ENCODE data around the gene VGLL4. TPM values are rescaled to one million over a fixed set of nuclear protein-coding genes. Genes with fewer than 3 reads are reported as not detected.
A peak's percentile ranks its signal among the peaks of the same experiment; 100 is the strongest.

VGLL4 gene
- total and polyA plus RNA-seq, 5 donors from 2014 or later = 8.5 to 16.3 (median 14.0) TPM

GRCh38 chr3:11640009-11640673 lies 3.6 kb downstream of the VGLL4 start:
- DNase-seq = no peak
- no peak for ATAC-seq (ENCODE audit: low read depth in 2 of 2)
- Mint-ChIP-seq H3K27me3 (peaks cover 9% of the 10 kb centered on the region), H3K4me3 (peak overlapping the region; percentile 32 to 78 (median 72)), H3K36me3 (no peaks in the 10 kb centered on the region), H3K4me1 (peaks cover 24 to 79% (median 54%) of the 10 kb centered on the region in 4 donors), H3K9me3 (no peaks in the 10 kb centered on the region), H3K27ac (peak overlapping the region; percentile 21 to 52 (median 32))
- H3K36me3 ChIP-seq (ENCODE audit: control insufficient read depth, insufficient read depth, low read length) = no peaks in the 10 kb centered on the region
- H3K27ac ChIP-seq (ENCODE audit: insufficient read depth, low read length, poor library complexity, severe bottlenecking) = no peak overlapping the region
- H3K4me1 ChIP-seq (ENCODE audit: control insufficient read depth, insufficient read depth, low read length, poor library complexity, severe bottlenecking) = peaks cover 27% of the 10 kb centered on the region
- H3K27me3 ChIP-seq (ENCODE audit: control insufficient read depth, insufficient read depth, low read length) = no peaks in the 10 kb centered on the region
- H3K4me3 ChIP-seq (ENCODE audit: low read depth, low read length) = no peak overlapping the region
- no peaks in the 10 kb centered on the region for H3K9me3 ChIP-seq (ENCODE audit: control insufficient read depth in 2 of 2, low read length in 2 of 2)

GRCh38 chr3:11638495-11639358 lies 5.0 kb downstream of the VGLL4 start:
- Mint-ChIP-seq H3K4me3 (peak overlapping the region in 2 of 4 donors; percentile 13 to 33), H3K9me3 (no peaks in the 10 kb centered on the region), H3K27me3 (peaks cover 9% of the 10 kb centered on the region), H3K27ac (no peak overlapping the region), H3K4me1 (peaks cover 27 to 86% (median 59%) of the 10 kb centered on the region in 4 donors), H3K36me3 (no peaks in the 10 kb centered on the region)
- Histone ChIP-seq H3K27me3 (ENCODE audit: control insufficient read depth, insufficient read depth, low read length) (no peaks in the 10 kb centered on the region), H3K36me3 (ENCODE audit: control insufficient read depth, insufficient read depth, low read length) (no peaks in the 10 kb centered on the region), H3K27ac (ENCODE audit: insufficient read depth, low read length, poor library complexity, severe bottlenecking) (no peak overlapping the region), H3K9me3 (ENCODE audit: control insufficient read depth in 2 of 2, low read length in 2 of 2) (no peaks in the 10 kb centered on the region), H3K4me3 (ENCODE audit: low read depth, low read length) (no peak overlapping the region), H3K4me1 (ENCODE audit: control insufficient read depth, insufficient read depth, low read length, poor library complexity, severe bottlenecking) (peaks cover 27% of the 10 kb centered on the region)
- DNase-seq = no peak
- ATAC-seq (ENCODE audit: low read depth in 2 of 2) = no peak

- H3K36me3 Mint-ChIP-seq = no peaks in the 10 kb centered on the region
- H3K4me1 Mint-ChIP-seq = peaks cover 27 to 88% (median 58%) of the 10 kb centered on the region in 4 donors
- no peaks in the 10 kb centered on the region for H3K36me3 ChIP-seq (ENCODE audit: control insufficient read depth, insufficient read depth, low read length)
- DNase-seq (no peak), ATAC-seq (ENCODE audit: low read depth in 2 of 2) (no peak)
- H3K4me3 ChIP-seq (ENCODE audit: low read depth, low read length) = no peak overlapping the region
- no peak overlapping the region for H3K27ac ChIP-seq (ENCODE audit: insufficient read depth, low read length, poor library complexity, severe bottlenecking)
- H3K4me1 ChIP-seq (ENCODE audit: control insufficient read depth, insufficient read depth, low read length, poor library complexity, severe bottlenecking) = peaks cover 28% of the 10 kb centered on the region
- H3K9me3 ChIP-seq (ENCODE audit: control insufficient read depth in 2 of 2, low read length in 2 of 2) = no peaks in the 10 kb centered on the region
- peak overlapping the region in 2 of 3 donors; percentile 6 to 73 for H3K27ac Mint-ChIP-seq
- H3K9me3 Mint-ChIP-seq = no peaks in the 10 kb centered on the region
- peaks cover 2% of the 10 kb centered on the region for H3K27me3 Mint-ChIP-seq
- H3K4me3 Mint-ChIP-seq = peak overlapping the region in 1 of 4 donors; percentile 13
- no peaks in the 10 kb centered on the region for H3K27me3 ChIP-seq (ENCODE audit: control insufficient read depth, insufficient read depth, low read length)
Observed at GRCh38 chr3:11637901-11638458, 5.7 kb downstream of the VGLL4 start.

GRCh38 chr3:11636394-11636770 lies 7.3 kb downstream of the VGLL4 start:
- H3K27me3 Mint-ChIP-seq = no peaks in the 10 kb centered on the region
- peaks cover 17% of the 10 kb centered on the region for H3K4me1 ChIP-seq (ENCODE audit: control insufficient read depth, insufficient read depth, low read length, poor library complexity, severe bottlenecking)

GRCh38 chr3:11635680-11636393 lies 7.9 kb downstream of the VGLL4 start:
- DNase-seq (no peak), ATAC-seq (ENCODE audit: low read depth in 2 of 2) (no peak)
- Histone ChIP-seq H3K36me3 (ENCODE audit: control insufficient read depth, insufficient read depth, low read length) (no peaks in the 10 kb centered on the region), H3K4me1 (ENCODE audit: control insufficient read depth, insufficient read depth, low read length, poor library complexity, severe bottlenecking) (peaks cover 13% of the 10 kb centered on the region), H3K27ac (ENCODE audit: insufficient read depth, low read length, poor library complexity, severe bottlenecking) (no peak overlapping the region), H3K4me3 (ENCODE audit: low read depth, low read length) (no peak overlapping the region), H3K27me3 (ENCODE audit: control insufficient read depth, insufficient read depth, low read length) (no peaks in the 10 kb centered on the region), H3K9me3 (ENCODE audit: control insufficient read depth in 2 of 2, low read length in 2 of 2) (no peaks in the 10 kb centered on the region)
- Mint-ChIP-seq H3K4me3 (no peak overlapping the region), H3K27me3 (no peaks in the 10 kb centered on the region), H3K4me1 (peaks cover 25 to 92% (median 60%) of the 10 kb centered on the region in 4 donors), H3K36me3 (no peaks in the 10 kb centered on the region), H3K27ac (no peak overlapping the region), H3K9me3 (no peaks in the 10 kb centered on the region)

More at GRCh38 chr3:11636394-11636770, 7.3 kb downstream of the VGLL4 start:
- H3K27me3 ChIP-seq (ENCODE audit: control insufficient read depth, insufficient read depth, low read length) = no peaks in the 10 kb centered on the region
- H3K36me3 Mint-ChIP-seq = no peaks in the 10 kb centered on the region
- no peak overlapping the region for H3K4me3 ChIP-seq (ENCODE audit: low read depth, low read length)
- no peak for ATAC-seq (ENCODE audit: low read depth in 2 of 2)
- no peaks in the 10 kb centered on the region for H3K36me3 ChIP-seq (ENCODE audit: control insufficient read depth, insufficient read depth, low read length)
- peaks cover 25 to 91% (median 62%) of the 10 kb centered on the region in 4 donors for H3K4me1 Mint-ChIP-seq
- no peaks in the 10 kb centered on the region for H3K9me3 ChIP-seq (ENCODE audit: control insufficient read depth in 2 of 2, low read length in 2 of 2)
- no peak for DNase-seq
- no peak overlapping the region for H3K27ac Mint-ChIP-seq
- H3K4me3 Mint-ChIP-seq = no peak overlapping the region
- no peaks in the 10 kb centered on the region for H3K9me3 Mint-ChIP-seq
- no peak overlapping the region for H3K27ac ChIP-seq (ENCODE audit: insufficient read depth, low read length, poor library complexity, severe bottlenecking)

GRCh38 chr3:11634974-11635612 lies 8.6 kb downstream of the VGLL4 start:
- Histone ChIP-seq H3K27me3 (ENCODE audit: control insufficient read depth, insufficient read depth, low read length) (no peaks in the 10 kb centered on the region), H3K27ac (ENCODE audit: insufficient read depth, low read length, poor library complexity, severe bottlenecking) (no peak overlapping the region), H3K4me1 (ENCODE audit: control insufficient read depth, insufficient read depth, low read length, poor library complexity, severe bottlenecking) (peaks cover 7% of the 10 kb centered on the region), H3K4me3 (ENCODE audit: low read depth, low read length) (no peak overlapping the region), H3K36me3 (ENCODE audit: control insufficient read depth, insufficient read depth, low read length) (no peaks in the 10 kb centered on the region), H3K9me3 (ENCODE audit: control insufficient read depth in 2 of 2, low read length in 2 of 2) (no peaks in the 10 kb centered on the region)
- H3K9me3 Mint-ChIP-seq = no peaks in the 10 kb centered on the region
- DNase-seq (no peak), ATAC-seq (ENCODE audit: low read depth in 2 of 2) (no peak)
- H3K36me3 Mint-ChIP-seq = no peaks in the 10 kb centered on the region
- peak overlapping the region in 1 of 3 donors; percentile 50 for H3K27ac Mint-ChIP-seq
- H3K27me3 Mint-ChIP-seq = no peaks in the 10 kb centered on the region
- peak overlapping the region in 1 of 4 donors; percentile 18 for H3K4me3 Mint-ChIP-seq
- H3K4me1 Mint-ChIP-seq = peaks cover 25 to 86% (median 54%) of the 10 kb centered on the region in 4 donors

- DNase-seq (peak in 1 of 3 donors; percentile 73), ATAC-seq (ENCODE audit: low read depth in 2 of 2) (peak; percentile 63 to 69)
- no peaks in the 10 kb centered on the region for H3K36me3 Mint-ChIP-seq
- peak overlapping the region in 3 of 4 donors; percentile 42 to 71 (median 65) for H3K4me3 Mint-ChIP-seq
- H3K27ac Mint-ChIP-seq = peak overlapping the region; percentile 28 to 86 (median 78)
- H3K27me3 Mint-ChIP-seq = no peaks in the 10 kb centered on the region
- H3K4me1 Mint-ChIP-seq = peaks cover 29 to 85% (median 56%) of the 10 kb centered on the region in 4 donors
- no peaks in the 10 kb centered on the region for H3K9me3 Mint-ChIP-seq
- Histone ChIP-seq H3K4me1 (ENCODE audit: control insufficient read depth, insufficient read depth, low read length, poor library complexity, severe bottlenecking) (peaks cover 6% of the 10 kb centered on the region), H3K27ac (ENCODE audit: insufficient read depth, low read length, poor library complexity, severe bottlenecking) (no peak overlapping the region), H3K4me3 (ENCODE audit: low read depth, low read length) (peak overlapping the region; percentile 21), H3K36me3 (ENCODE audit: control insufficient read depth, insufficient read depth, low read length) (no peaks in the 10 kb centered on the region), H3K27me3 (ENCODE audit: control insufficient read depth, insufficient read depth, low read length) (no peaks in the 10 kb centered on the region), H3K9me3 (ENCODE audit: control insufficient read depth in 2 of 2, low read length in 2 of 2) (no peaks in the 10 kb centered on the region)
Observed at GRCh38 chr3:11634081-11634635, 9.6 kb downstream of the VGLL4 start.

All from CD4-positive, CD25-positive, alpha-beta regulatory T cell (primary cell).